ENCODE results near the gene DELE1.

DELE1 gene

DNA sequence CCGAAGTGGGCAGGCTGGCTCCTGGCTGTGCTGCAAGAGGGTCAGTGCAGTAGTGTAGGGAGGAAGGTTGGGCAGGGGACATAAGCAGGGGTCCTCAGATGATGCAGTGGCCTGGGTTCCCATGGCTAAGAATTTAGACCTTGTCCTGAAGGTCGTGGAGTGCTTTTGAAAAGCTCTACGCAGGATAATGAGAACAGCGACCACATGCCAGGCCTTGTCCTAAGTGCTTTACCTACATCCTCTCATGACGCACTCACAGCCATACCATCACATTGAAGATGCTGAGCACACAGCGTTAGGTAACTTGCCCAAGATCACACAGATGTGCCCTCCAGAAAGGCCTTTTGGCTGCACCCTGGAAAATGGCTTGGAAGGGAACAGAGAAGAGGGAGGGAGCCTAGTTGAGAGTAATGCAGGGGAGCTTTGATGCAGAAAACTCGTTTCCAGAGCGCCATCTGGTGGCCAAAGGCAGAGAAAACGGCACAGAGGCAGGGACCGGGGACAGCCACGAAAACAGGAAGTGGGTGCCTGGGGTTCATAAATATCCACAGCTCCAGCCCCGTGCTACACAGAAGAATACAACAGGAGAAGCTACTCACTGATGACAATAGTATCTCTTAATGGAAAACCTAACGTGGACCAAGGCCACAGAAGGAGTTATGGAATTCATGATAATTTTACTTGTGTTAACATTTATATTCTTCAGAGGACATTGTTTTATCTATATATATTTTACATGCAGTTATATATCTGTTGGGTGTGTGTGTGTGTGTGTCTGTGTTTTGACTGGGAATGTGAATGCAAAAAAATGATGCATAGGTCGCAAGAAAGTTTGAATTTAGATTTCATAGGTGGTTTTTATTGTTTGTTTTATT, 37.0 kb downstream of the DELE1 start:
- no peak overlapping the region for H3K4me3 ChIP-seq (ENCODE audit: low read depth, low read length)
- no peak overlapping the region for H3K27ac ChIP-seq (ENCODE audit: extremely low read depth, low read depth, low read length)
- no peaks in the 10 kb centered on the region for H3K9me3 ChIP-seq (ENCODE audit: control insufficient read depth, insufficient read depth, low read depth, low read length)
- ChIA-PET POLR2A (interaction anchor here (1.5 to 1.7 kb wide), 3 partner anchors 9 to 269 kb away, joined by 4 to 8 read pairs (median 6); partner anchors contain the start of genes DELE1 and RNF14), CTCF (interaction anchor here (0.6 to 6.0 kb wide), 79 partner anchors 8 to 1076 kb away, joined by 3 to 158 read pairs (median 5); partner anchors contain the start of genes ARAP3, DELE1, GNPDA1 and PCDH1)
- no peaks in the 10 kb centered on the region for H3K36me3 ChIP-seq (ENCODE audit: control insufficient read depth in 2 of 2, insufficient read depth in 1 of 2, low read length in 2 of 2)
- no peaks in the 10 kb centered on the region for H3K4me1 ChIP-seq (ENCODE audit: control insufficient read depth, insufficient read depth, low read length)
- TF ChIP-seq ZNF701 (tag by site-specific recombination; IDR thresholded peaks at IDR 0.05) (no peak), ZNF510 (tag by site-specific recombination; IDR thresholded peaks at IDR 0.05; ENCODE audit: insufficient replicate concordance) (no peak), ZNF654 (tag by site-specific recombination; IDR thresholded peaks at IDR 0.05; ENCODE audit: low read depth) (peak; percentile 96), TRIM28 (IDR thresholded peaks at IDR 0.05; ENCODE audit: borderline replicate concordance, low read length) (no peak), ZNF610 (tag by site-specific recombination; IDR thresholded peaks at IDR 0.05; ENCODE audit: borderline replicate concordance) (no peak), ZNF341 (tag by site-specific recombination; IDR thresholded peaks at IDR 0.05; ENCODE audit: low read depth) (peak; percentile 80), SP2 (tag by site-specific recombination; IDR thresholded peaks at IDR 0.05) (no peak), ZNF560 (tag by site-specific recombination; IDR thresholded peaks at IDR 0.05; ENCODE audit: borderline replicate concordance) (no peak), ZNF768 (tag by site-specific recombination; IDR thresholded peaks at IDR 0.05) (no peak), GLIS1 (tag by site-specific recombination; IDR thresholded peaks at IDR 0.05) (peak; percentile 44; the same call in 1 of the 2 replicates), BCL11A (tag by site-specific recombination; IDR thresholded peaks at IDR 0.05; ENCODE audit: low read depth) (no peak), ZNF561 (tag by site-specific recombination; IDR thresholded peaks at IDR 0.05; ENCODE audit: borderline replicate concordance) (no peak), PRDM1 (tag by site-specific recombination; IDR thresholded peaks at IDR 0.05) (no peak), ZNF548 (tag by site-specific recombination; IDR thresholded peaks at IDR 0.05) (no peak), ZBTB48 (tag by site-specific recombination; IDR thresholded peaks at IDR 0.05) (peak; percentile 98)
- TF ChIP-seq, protein P1, sequence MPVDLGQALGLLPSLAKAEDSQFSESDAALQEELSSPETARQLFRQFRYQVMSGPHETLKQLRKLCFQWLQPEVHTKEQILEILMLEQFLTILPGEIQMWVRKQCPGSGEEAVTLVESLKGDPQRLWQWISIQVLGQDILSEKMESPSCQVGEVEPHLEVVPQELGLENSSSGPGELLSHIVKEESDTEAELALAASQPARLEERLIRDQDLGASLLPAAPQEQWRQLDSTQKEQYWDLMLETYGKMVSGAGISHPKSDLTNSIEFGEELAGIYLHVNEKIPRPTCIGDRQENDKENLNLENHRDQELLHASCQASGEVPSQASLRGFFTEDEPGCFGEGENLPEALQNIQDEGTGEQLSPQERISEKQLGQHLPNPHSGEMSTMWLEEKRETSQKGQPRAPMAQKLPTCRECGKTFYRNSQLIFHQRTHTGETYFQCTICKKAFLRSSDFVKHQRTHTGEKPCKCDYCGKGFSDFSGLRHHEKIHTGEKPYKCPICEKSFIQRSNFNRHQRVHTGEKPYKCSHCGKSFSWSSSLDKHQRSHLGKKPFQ (tag by site-specific recombination; IDR thresholded peaks at IDR 0.05), result no peak
- TF ChIP-seq, protein P2, sequence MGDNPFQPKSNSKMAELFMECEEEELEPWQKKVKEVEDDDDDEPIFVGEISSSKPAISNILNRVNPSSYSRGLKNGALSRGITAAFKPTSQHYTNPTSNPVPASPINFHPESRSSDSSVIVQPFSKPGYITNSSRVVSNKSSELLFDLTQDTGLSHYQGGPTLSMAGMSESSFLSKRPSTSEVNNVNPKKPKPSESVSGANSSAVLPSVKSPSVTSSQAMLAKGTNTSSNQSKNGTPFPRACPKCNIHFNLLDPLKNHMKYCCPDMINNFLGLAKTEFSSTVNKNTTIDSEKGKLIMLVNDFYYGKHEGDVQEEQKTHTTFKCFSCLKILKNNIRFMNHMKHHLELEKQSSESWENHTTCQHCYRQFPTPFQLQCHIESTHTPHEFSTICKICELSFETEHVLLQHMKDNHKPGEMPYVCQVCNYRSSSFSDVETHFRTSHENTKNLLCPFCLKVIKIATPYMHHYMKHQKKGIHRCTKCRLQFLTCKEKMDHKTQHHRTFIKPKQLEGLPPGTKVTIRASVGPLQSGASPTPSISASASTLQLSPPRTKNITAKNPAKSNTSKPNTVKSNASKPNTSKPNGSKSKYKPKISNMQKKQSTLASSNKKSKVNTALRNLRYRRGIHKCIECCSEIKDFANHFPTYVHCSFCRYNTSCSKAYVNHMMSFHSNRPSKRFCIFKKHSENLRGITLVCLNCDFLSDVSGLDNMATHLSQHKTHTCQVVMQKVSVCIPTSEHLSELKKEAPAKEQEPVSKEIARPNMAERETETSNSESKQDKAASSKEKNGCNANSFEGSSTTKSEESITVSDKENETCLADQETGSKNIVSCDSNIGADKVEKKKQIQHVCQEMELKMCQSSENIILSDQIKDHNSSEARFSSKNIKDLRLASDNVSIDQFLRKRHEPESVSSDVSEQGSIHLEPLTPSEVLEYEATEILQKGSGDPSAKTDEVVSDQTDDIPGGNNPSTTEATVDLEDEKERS (tag by site-specific recombination; IDR thresholded peaks at IDR 0.05), result no peak
- TF ChIP-seq, protein P3, sequence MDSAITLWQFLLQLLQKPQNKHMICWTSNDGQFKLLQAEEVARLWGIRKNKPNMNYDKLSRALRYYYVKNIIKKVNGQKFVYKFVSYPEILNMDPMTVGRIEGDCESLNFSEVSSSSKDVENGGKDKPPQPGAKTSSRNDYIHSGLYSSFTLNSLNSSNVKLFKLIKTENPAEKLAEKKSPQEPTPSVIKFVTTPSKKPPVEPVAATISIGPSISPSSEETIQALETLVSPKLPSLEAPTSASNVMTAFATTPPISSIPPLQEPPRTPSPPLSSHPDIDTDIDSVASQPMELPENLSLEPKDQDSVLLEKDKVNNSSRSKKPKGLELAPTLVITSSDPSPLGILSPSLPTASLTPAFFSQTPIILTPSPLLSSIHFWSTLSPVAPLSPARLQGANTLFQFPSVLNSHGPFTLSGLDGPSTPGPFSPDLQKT (IDR thresholded peaks at IDR 0.05; ENCODE audit: borderline replicate concordance, low read depth, low read length), result no peak
- TF ChIP-seq, protein P4, sequence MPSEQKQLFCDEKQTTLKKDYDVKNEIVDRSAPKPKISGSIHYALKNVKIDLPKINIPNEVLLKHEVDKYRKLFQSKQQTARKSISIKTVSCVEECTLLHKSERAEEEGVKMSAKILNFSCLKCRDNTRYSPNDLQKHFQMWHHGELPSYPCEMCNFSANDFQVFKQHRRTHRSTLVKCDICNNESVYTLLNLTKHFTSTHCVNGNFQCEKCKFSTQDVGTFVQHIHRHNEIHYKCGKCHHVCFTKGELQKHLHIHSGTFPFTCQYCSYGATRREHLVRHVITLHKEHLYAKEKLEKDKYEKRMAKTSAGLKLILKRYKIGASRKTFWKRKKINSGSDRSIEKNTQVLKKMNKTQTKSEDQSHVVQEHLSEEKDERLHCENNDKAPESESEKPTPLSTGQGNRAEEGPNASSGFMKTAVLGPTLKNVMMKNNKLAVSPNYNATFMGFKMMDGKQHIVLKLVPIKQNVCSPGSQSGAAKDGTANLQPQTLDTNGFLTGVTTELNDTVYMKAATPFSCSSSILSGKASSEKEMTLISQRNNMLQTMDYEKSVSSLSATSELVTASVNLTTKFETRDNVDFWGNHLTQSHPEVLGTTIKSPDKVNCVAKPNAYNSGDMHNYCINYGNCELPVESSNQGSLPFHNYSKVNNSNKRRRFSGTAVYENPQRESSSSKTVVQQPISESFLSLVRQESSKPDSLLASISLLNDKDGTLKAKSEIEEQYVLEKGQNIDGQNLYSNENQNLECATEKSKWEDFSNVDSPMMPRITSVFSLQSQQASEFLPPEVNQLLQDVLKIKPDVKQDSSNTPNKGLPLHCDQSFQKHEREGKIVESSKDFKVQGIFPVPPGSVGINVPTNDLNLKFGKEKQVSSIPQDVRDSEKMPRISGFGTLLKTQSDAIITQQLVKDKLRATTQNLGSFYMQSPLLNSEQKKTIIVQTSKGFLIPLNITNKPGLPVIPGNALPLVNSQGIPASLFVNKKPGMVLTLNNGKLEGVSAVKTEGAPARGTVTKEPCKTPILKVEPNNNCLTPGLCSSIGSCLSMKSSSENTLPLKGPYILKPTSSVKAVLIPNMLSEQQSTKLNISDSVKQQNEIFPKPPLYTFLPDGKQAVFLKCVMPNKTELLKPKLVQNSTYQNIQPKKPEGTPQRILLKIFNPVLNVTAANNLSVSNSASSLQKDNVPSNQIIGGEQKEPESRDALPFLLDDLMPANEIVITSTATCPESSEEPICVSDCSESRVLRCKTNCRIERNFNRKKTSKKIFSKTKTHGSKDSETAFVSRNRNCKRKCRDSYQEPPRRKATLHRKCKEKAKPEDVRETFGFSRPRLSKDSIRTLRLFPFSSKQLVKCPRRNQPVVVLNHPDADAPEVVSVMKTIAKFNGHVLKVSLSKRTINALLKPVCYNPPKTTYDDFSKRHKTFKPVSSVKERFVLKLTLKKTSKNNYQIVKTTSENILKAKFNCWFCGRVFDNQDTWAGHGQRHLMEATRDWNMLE (tag by site-specific recombination; conservative IDR thresholded peaks at IDR 0.05; ENCODE audit: low read depth), result no peak
- TF ChIP-seq, protein P5, sequence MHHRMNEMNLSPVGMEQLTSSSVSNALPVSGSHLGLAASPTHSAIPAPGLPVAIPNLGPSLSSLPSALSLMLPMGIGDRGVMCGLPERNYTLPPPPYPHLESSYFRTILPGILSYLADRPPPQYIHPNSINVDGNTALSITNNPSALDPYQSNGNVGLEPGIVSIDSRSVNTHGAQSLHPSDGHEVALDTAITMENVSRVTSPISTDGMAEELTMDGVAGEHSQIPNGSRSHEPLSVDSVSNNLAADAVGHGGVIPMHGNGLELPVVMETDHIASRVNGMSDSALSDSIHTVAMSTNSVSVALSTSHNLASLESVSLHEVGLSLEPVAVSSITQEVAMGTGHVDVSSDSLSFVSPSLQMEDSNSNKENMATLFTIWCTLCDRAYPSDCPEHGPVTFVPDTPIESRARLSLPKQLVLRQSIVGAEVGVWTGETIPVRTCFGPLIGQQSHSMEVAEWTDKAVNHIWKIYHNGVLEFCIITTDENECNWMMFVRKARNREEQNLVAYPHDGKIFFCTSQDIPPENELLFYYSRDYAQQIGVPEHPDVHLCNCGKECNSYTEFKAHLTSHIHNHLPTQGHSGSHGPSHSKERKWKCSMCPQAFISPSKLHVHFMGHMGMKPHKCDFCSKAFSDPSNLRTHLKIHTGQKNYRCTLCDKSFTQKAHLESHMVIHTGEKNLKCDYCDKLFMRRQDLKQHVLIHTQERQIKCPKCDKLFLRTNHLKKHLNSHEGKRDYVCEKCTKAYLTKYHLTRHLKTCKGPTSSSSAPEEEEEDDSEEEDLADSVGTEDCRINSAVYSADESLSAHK (tag by site-specific recombination; IDR thresholded peaks at IDR 0.05), result no peak
- TF ChIP-seq, protein P6, sequence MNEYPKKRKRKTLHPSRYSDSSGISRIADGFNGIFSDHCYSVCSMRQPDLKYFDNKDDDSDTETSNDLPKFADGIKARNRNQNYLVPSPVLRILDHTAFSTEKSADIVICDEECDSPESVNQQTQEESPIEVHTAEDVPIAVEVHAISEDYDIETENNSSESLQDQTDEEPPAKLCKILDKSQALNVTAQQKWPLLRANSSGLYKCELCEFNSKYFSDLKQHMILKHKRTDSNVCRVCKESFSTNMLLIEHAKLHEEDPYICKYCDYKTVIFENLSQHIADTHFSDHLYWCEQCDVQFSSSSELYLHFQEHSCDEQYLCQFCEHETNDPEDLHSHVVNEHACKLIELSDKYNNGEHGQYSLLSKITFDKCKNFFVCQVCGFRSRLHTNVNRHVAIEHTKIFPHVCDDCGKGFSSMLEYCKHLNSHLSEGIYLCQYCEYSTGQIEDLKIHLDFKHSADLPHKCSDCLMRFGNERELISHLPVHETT (tag by site-specific recombination; IDR thresholded peaks at IDR 0.05), result no peak

Data from HEK293 (cell line).